HUES6 (cell line): Measurements from ENCODE around the gene OSBPL6.

Source experiments
- H3K27ac ChIP-seq: 2 replicates; pipeline ENCODE4 v1.7.0; 2013; ENCODE audit warnings: low read depth, mild to moderate bottlenecking, low read length, inconsistent platforms
- H3K27me3 ChIP-seq: 2 replicates; pipeline ENCODE4 v1.6.1; 2013; ENCODE audit warnings: low read length; ENCODE audit not compliant: control insufficient read depth, insufficient read depth
- H3K36me3 ChIP-seq: 2 replicates; pipeline ENCODE4 v1.6.1; 2013; ENCODE audit warnings: low read length; ENCODE audit not compliant: control insufficient read depth, insufficient read depth
- H3K4me1 ChIP-seq: 2 replicates; pipeline ENCODE4 v1.6.1; 2013; ENCODE audit warnings: low read length; ENCODE audit not compliant: control insufficient read depth, insufficient read depth
- H3K4me3 ChIP-seq: 2 replicates; pipeline ENCODE4 v1.5.1; 2013; ENCODE audit warnings: low read depth, low read length
- H3K9ac ChIP-seq: one replicate; pipeline ENCODE4 v1.6.1; 2013; ENCODE audit warnings: mild to moderate bottlenecking, low read length
- H3K9me3 ChIP-seq: 2 replicates; pipeline ENCODE4 v1.6.1; 2013; ENCODE audit warnings: low read depth, low read length; ENCODE audit not compliant: control insufficient read depth, insufficient read depth

OSBPL6 gene

GRCh38 chr2:178238154-178238521 lies 43.8 kb downstream of the OSBPL6 start:
- Histone ChIP-seq H3K27me3 (no peaks in the 10 kb centered on the region), H3K4me1 (peaks cover 8% of the 10 kb centered on the region; the same call in 1 of the 2 replicates), H3K9ac (no peak overlapping the region), H3K36me3 (no peaks in the 10 kb centered on the region), H3K4me3 (no peak overlapping the region), H3K9me3 (no peaks in the 10 kb centered on the region), H3K27ac (no peak overlapping the region)

DNA sequence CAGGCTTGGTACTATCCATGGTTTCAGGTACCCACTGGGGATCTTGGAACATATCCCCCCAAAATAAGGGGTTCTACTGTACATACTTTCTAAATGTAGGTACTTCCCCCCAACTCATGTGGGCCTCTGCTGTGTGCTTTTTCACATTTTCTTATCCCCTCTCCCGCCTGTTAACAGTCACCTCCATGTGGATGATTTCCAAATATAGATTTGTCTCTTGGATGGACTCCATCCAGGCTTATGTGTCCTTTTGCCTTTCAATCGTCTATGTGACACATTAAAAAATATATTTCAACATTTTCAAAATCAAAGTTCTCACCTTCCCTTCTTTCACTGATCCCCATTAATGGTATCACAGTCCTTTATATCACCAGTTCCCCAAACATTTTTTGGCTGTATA lies 44.4 kb downstream of the OSBPL6 start:
- H3K27me3 ChIP-seq = no peaks in the 10 kb centered on the region
- no peak overlapping the region for H3K27ac ChIP-seq
- H3K9me3 ChIP-seq = no peaks in the 10 kb centered on the region
- no peaks in the 10 kb centered on the region for H3K36me3 ChIP-seq
- H3K4me3 ChIP-seq = no peak overlapping the region
- H3K9ac ChIP-seq = no peak overlapping the region
- peaks cover 8% of the 10 kb centered on the region; the same call in 1 of the 2 replicates for H3K4me1 ChIP-seq

DNA sequence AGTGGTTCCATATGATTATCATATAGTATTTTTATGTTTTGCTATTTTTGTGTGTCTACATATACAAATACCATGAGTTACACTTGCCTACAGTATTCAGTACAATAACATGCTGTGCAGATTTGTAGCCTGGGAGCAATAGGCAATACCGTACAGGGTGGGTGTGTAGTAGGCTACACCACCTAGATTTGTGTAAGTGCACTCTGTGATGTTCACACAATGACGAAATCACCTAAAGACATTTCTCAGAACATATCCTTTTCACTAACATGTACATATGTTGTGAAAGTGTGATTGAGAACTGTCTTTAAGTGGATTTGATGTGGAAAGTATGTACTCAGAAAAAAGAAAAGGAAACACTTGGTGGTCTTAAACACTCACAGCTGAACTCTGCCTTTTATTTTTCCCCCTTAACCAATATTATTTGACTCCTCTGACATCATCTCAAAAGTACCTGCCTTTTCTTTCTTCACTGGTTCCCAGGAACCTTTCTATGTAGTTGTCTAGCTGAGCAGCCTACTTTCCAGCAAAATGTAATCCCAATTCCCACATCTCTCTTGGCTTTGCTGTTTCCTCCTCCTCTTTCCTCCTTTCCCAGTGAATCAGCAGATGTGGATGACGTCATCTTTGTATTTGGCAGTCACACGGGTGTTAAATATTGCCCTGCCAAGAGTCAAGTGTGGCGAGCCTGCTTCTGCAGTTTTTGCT lies 47.7 kb downstream of the OSBPL6 start:
- Histone ChIP-seq H3K9me3 (no peaks in the 10 kb centered on the region), H3K4me1 (peaks cover 8% of the 10 kb centered on the region; the same call in 1 of the 2 replicates), H3K4me3 (no peak overlapping the region), H3K27ac (no peak overlapping the region), H3K36me3 (no peaks in the 10 kb centered on the region), H3K27me3 (no peaks in the 10 kb centered on the region), H3K9ac (no peak overlapping the region)

GRCh38 chr2:178242552-178242883 lies 48.2 kb downstream of the OSBPL6 start:
- H3K27ac ChIP-seq = no peak overlapping the region
- H3K27me3 ChIP-seq = no peaks in the 10 kb centered on the region
- H3K9ac ChIP-seq = no peak overlapping the region
- no peaks in the 10 kb centered on the region for H3K9me3 ChIP-seq
- peaks cover 8% of the 10 kb centered on the region; the same call in 1 of the 2 replicates for H3K4me1 ChIP-seq
- no peak overlapping the region for H3K4me3 ChIP-seq
- H3K36me3 ChIP-seq = no peaks in the 10 kb centered on the region

DNA sequence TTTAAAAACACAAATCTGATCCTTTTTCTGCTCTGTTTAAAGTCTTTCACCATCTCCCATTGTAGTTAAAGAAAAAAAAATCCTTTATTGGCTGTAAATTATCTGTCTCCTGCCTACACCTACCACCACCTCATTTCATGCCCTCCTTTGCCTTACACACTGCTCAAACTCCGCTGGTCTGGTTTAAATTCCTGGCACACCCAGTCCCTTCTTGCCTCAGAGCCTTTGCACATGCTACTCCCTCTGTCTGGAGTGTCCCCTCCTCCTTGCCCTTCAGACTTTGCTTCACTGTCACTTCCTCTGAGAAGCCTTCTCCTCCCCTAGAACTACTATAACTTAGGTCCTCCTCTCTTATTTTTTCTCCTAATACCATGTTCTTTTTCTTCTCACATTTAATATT lies 49.6 kb downstream of the OSBPL6 start:
- Histone ChIP-seq H3K27me3 (no peaks in the 10 kb centered on the region), H3K9ac (no peak overlapping the region), H3K9me3 (no peaks in the 10 kb centered on the region), H3K27ac (no peak overlapping the region), H3K36me3 (no peaks in the 10 kb centered on the region), H3K4me1 (peaks cover 8% of the 10 kb centered on the region; the same call in 1 of the 2 replicates), H3K4me3 (no peak overlapping the region)

DNA sequence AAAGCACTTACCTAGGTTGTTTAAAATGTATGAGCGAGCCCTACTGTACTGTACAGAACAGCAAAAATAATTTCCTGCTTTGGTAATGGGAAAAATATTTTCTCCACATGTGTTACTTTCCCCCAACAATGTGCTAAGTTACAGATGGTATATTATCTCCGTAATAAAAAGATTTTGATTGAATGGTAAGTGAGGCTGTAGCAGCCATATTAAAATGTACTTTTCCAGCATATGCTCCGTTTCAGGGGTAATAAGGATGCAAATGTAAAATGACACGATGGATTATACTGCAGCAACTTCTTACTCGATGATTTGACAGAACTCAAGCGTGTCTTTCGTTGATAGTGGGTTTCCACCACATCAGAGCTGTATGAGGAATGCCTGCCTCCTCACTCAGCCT lies 50.5 kb downstream of the OSBPL6 start:
- no peaks in the 10 kb centered on the region for H3K36me3 ChIP-seq
- no peak overlapping the region for H3K4me3 ChIP-seq
- no peak overlapping the region for H3K9ac ChIP-seq
- no peaks in the 10 kb centered on the region for H3K27me3 ChIP-seq
- H3K4me1 ChIP-seq = peaks cover 8% of the 10 kb centered on the region; the same call in 1 of the 2 replicates
- no peaks in the 10 kb centered on the region for H3K9me3 ChIP-seq
- H3K27ac ChIP-seq = no peak overlapping the region

GRCh38 chr2:178246696-178247095 lies 52.4 kb downstream of the OSBPL6 start:
- Histone ChIP-seq H3K4me3 (no peak overlapping the region), H3K27ac (no peak overlapping the region), H3K36me3 (no peaks in the 10 kb centered on the region), H3K27me3 (no peaks in the 10 kb centered on the region), H3K9ac (no peak overlapping the region), H3K9me3 (no peaks in the 10 kb centered on the region), H3K4me1 (peaks cover 8% of the 10 kb centered on the region)

DNA sequence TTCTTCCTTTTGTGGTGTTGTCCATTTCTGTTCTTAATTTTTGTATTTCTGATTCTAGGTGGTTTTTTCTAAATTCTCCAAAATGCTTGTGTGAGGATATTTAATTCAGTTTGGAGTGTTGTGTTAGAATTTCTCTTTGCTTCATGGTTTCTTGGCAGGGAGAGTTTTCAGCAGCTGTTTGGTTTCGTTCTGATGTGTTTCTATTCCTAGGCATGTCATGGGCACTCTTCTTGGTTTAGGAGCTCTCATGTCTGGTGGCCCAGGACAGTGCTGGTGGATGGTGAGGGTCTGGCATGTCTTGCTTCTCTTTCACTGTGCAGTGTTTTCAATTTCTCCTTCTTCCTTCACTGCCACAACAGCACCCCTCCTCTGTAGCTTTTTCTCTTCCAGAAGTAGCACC lies 52.9 kb downstream of the OSBPL6 start:
- H3K4me3 ChIP-seq = no peak overlapping the region
- peaks cover 3% of the 10 kb centered on the region for H3K4me1 ChIP-seq
- H3K27me3 ChIP-seq = no peaks in the 10 kb centered on the region
- no peaks in the 10 kb centered on the region for H3K36me3 ChIP-seq
- no peak overlapping the region for H3K9ac ChIP-seq
- no peak overlapping the region for H3K27ac ChIP-seq
- no peaks in the 10 kb centered on the region for H3K9me3 ChIP-seq

- no peak overlapping the region for H3K4me3 ChIP-seq
- peaks cover under 1% of the 10 kb centered on the region; the same call in 1 of the 2 replicates for H3K4me1 ChIP-seq
- no peak overlapping the region for H3K27ac ChIP-seq
- no peaks in the 10 kb centered on the region for H3K9me3 ChIP-seq
- H3K36me3 ChIP-seq = no peaks in the 10 kb centered on the region
- H3K9ac ChIP-seq = no peak overlapping the region
- H3K27me3 ChIP-seq = no peaks in the 10 kb centered on the region
These were observed 56.1 kb downstream of the OSBPL6 start for GRCh38 chr2:178250429-178250828.

GRCh38 chr2:178251151-178251955 lies 57.0 kb downstream of the OSBPL6 start:
- Histone ChIP-seq H3K27ac (no peak overlapping the region), H3K9ac (no peak overlapping the region), H3K27me3 (no peaks in the 10 kb centered on the region), H3K4me1 (peaks cover 9% of the 10 kb centered on the region), H3K4me3 (no peak overlapping the region), H3K36me3 (no peaks in the 10 kb centered on the region), H3K9me3 (no peaks in the 10 kb centered on the region)

DNA sequence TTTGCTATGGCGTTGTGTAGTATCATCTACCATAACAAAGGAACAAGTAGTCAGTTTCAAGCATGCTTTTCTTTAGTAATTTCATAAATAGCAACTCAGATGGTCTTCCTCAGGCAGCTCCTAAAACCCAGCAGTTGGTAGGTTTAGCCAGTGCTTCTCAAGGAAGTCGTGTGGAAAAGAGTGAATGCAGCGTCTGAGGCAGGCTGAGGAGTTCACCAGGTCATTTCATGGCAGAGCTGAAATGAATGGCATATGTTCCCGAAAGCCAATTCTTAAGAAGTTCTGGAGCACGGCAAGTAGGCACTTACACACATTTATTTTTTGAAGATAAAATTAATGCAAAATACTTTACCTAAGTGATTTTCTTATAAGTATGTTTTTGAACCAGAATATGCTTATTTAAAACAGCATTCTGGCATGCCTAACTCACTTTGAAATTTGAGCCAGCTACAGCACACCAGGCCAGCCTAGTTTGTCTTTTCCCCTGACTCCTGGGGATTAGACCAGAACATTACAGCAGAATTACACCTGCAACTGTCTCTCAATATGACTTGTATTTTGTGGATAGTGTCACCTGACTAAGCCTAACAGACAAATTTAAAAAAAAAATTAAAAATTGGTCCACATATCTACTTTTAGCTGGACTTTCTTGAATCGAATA lies 62.2 kb downstream of the OSBPL6 start:
- Histone ChIP-seq H3K9ac (no peak overlapping the region), H3K27me3 (no peaks in the 10 kb centered on the region), H3K36me3 (no peaks in the 10 kb centered on the region), H3K9me3 (no peaks in the 10 kb centered on the region), H3K4me3 (no peak overlapping the region), H3K4me1 (peaks cover 16% of the 10 kb centered on the region), H3K27ac (no peak overlapping the region)
